ENCODE data around the gene UMODL1.

Gene UMODL1

DNA sequence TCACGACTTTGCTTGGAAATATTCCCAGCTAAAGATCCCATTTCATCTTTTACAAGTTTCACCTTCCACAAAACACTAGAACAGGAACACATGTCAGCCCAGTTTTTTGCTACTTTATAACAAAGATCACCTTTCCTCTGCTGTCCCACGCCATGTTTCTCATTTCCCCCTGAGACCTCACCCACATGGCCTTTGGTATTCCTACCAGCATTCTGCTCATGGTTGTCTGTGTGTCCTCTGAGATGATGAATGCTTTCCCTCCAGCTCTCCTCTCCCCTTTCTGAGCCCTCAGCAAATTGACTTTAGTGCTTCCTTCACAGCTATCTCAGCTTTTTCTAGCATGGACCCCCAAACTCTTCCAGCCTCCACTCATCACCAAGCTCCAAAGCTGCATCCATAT, 115.5 kb downstream of the UMODL1 start:
- TF ChIP-seq, protein P1, sequence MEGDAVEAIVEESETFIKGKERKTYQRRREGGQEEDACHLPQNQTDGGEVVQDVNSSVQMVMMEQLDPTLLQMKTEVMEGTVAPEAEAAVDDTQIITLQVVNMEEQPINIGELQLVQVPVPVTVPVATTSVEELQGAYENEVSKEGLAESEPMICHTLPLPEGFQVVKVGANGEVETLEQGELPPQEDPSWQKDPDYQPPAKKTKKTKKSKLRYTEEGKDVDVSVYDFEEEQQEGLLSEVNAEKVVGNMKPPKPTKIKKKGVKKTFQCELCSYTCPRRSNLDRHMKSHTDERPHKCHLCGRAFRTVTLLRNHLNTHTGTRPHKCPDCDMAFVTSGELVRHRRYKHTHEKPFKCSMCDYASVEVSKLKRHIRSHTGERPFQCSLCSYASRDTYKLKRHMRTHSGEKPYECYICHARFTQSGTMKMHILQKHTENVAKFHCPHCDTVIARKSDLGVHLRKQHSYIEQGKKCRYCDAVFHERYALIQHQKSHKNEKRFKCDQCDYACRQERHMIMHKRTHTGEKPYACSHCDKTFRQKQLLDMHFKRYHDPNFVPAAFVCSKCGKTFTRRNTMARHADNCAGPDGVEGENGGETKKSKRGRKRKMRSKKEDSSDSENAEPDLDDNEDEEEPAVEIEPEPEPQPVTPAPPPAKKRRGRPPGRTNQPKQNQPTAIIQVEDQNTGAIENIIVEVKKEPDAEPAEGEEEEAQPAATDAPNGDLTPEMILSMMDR (IDR thresholded peaks at IDR 0.05) = no peak

DNA sequence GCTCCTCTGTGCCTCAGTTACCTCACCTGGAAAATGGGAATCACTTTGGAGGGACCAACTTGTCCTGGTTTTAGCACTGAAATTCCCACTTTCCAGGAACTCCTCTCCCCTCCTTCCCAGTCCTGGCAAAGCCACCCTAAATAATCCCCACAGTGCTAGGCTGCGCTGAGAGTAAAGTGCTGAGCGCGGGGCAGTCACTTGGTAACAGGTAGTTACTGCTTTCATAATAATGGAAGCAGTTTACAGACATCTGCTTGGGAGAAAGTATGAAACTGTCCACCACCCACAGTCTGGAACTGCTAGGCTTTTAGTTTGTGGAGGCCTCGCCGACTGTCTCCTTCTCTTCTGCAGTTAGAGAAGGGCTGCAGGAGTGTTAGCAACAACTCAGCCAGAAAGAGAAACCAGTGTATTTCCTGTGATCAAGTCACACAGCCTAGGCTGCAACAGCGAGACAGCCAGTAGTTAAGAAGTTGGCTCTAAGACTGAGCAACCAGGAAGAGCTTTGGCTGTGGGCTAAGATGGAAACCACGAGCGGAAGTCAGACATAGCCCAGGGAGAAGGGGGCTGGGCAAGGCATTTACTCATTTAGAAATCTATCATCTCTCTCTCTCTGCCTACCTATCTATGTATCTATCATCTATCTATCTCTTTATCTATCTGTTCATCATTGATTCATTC, 117.0 kb downstream of the UMODL1 start:
- TF ChIP-seq, protein P1 (IDR thresholded peaks at IDR 0.05) = no peak

DNA sequence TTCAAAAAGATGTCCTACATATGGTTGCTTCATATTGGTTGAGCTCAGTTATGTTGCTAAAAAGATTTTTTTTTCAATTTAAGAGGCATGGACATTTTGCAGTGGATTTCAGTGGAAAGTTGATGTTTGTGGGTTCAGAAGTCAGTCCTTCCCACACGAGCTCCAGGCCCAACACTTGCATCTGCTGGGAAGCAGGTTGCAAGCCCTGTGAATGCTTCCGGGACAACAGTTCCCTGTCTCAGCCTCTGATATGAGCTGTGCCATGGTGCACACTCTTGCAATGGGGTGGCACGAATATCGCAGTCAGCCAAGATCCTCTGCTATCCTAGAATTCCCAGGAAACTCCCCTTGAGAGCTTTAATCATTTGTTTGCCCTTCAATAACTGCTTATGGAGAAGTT, 117.5 kb downstream of the UMODL1 start:
- TF ChIP-seq, protein P1 (IDR thresholded peaks at IDR 0.05) = no peak

DNA sequence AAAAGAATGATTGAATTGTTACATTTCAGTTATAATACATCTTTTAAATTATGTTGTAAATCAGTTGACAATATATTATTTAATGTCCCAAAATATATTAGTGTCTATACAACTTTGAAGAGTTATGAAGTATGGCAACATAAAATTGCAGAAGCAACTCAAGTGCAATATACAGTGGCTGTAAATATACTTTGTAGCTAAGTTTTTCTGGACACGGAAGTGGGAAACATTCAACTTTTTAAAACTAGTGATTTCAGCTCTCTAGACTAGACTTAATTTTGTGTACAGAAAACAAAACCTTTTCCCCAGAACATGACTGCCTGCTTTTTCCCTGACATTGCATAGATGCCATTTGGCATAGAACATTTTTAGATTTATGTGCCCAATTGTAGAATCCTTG, 118.3 kb downstream of the UMODL1 start:
- TF ChIP-seq, protein P1 (IDR thresholded peaks at IDR 0.05) = no peak

DNA sequence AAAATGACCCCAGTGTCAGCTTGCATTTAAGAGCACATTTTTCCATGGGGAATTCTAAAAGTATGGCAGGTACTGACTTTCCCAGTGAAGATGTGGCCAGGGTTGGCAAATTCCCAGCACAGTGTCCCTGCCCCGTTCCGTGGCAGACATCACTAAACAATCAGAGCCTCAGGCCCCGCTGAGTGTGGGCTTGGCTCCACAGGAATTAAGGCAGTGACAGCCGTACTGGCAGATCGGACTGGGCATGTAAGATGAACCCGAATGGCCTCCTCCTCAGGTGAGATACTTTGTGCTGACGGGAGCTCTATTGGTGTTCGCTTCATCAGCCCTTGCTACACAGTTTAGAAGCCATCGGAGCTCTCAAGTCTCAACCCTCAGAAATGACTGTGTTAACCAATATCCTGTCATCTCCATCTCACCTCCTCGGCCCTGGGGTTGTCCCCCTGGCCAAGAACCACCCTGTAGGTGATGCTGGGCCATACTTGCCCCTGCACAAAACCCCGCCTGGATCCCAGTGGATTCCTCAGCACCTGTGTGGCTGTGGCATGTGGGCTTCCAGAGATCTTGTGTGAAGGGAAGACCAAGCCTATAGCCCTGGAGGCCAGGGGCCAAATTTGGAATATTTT, 118.9 kb downstream of the UMODL1 start:
- TF ChIP-seq, protein P1 (IDR thresholded peaks at IDR 0.05) = no peak

DNA sequence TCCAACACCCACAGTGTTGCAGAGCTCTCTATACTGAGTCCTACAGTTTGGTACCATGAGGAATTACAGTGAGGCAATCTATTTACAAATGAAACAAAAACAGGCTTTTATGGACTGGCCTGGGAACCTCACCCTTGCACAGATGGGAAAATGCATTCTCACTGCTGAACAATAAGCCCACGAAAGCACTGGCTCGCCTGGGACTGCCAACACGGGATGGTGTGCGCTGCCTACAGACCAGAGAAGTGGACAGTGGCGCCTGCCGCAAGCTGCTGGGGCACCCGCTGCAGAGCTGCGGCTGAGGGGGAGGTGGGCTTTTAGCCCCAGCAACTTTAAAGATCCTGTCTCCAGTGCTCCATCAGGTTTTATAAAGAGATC, 119.4 kb downstream of the UMODL1 start:
- TF ChIP-seq, protein P1 (IDR thresholded peaks at IDR 0.05) = no peak

DNA sequence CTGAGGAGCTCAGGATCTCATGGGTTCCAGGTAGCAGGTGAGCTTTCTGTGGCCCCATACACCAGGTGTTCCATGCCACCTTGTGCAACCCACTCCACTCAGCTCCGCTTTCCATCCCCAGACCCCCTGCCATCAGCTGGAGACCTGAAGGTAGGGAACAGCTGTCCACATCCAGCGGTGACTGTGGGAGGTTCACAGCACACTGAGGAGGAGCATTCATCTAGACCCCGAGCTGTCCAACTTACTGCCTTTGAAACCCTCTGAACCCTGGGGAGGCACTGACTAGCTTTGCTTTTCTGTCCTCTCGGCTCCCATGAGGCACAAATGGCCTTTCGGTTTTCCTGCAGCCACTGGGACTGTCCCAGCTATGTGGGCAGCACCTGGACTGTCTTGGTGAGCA, 119.9 kb downstream of the UMODL1 start:
- TF ChIP-seq, protein P1 (IDR thresholded peaks at IDR 0.05) = no peak

Data from LNCAP (cell line).